NCI-H2081 (cell line): ENCODE measurements around the gene KRT20.
"Not testable (repeated sequence)": the region's sequence is repeated elsewhere in the genome, so short reads cannot be mapped to it uniquely, and the experiment has no call there.

ENCODE experiments used
- DNase-seq, 2 experiments: peaks; one replicate each; lab custom pipeline; 2025; lab: John Stamatoyannopoulos, UW

KRT20 gene, protein sequence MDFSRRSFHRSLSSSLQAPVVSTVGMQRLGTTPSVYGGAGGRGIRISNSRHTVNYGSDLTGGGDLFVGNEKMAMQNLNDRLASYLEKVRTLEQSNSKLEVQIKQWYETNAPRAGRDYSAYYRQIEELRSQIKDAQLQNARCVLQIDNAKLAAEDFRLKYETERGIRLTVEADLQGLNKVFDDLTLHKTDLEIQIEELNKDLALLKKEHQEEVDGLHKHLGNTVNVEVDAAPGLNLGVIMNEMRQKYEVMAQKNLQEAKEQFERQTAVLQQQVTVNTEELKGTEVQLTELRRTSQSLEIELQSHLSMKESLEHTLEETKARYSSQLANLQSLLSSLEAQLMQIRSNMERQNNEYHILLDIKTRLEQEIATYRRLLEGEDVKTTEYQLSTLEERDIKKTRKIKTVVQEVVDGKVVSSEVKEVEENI

DNA sequence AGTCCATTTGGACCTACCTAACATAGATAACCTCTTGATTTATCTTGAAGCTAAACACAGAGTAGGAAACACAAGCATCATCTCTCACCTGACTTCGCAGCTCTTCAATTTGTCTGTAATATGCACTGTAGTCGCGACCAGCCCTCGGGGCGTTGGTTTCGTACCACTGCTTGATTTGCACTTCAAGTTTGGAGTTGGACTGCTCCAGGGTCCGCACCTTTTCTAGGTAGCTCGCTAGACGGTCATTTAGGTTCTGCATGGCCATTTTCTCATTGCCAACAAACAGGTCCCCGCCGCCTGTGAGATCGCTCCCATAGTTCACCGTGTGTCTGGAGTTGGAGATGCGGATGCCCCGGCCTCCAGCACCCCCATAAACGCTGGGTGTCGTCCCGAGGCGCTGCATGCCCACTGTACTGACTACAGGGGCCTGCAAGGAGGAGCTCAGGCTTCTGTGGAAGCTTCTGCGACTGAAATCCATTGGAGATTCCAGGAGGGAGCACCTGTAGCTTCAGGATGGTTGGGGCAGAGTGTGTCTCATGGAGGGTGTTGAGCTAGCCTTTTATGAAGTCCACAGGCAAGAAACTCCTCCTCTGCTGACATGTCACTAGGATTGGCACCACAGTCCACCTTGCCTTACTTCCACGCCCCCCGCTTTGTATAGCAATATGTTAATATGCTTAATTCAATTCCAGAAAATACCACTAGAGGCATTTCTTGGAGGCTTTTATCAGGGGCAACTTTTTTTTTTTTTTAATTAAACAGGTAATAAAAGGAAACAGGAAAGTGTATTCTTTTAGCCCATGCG lies at the start of gene KRT20:
Gene KRT20, minus strand, starts transcription at position 535 of the 805 bp plus-strand sequence. Its CDS starts 57 bp downstream, at position 478.
- DNase-seq = no peak

DNA sequence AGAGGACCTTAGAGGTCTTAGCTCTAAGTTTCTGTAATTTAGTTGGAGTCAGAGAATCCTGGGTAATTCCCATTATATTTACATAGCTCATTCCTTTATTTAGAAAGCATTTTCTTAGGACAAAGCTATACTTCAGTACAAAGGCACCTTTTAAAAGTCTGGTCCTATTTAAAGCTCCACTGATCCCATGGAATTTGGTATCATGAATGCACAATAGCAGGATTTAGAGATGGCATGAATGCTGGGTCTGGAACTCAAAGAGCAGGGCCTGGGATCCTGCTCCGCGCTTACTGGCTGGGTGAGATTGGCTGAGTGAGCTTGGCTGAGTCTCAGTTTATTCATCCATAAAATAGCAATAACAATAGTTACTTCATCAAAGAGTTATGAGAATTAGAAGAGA lies 47.6 kb upstream of the KRT20 start:
- DNase-seq = no peak

DNA sequence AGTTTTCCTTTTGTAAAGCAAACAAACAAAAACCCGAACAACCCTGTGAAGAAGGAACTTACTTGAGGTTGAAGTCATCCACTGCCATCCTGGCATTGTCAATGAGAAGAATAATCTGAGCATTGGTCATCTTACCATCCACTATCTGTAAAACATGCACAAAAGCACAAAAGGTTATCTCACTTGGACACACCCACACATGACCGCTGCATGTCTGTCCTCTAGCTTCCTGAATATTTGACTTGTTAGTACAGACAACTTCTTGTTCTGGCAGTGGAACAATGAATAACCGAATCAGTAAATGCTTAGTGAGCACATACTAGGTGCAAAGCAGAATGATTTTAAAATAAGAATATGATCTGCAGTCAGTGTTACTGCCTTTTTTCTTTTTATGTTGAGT lies 46.3 kb upstream of the KRT20 start:
- DNase-seq = no peak

DNA sequence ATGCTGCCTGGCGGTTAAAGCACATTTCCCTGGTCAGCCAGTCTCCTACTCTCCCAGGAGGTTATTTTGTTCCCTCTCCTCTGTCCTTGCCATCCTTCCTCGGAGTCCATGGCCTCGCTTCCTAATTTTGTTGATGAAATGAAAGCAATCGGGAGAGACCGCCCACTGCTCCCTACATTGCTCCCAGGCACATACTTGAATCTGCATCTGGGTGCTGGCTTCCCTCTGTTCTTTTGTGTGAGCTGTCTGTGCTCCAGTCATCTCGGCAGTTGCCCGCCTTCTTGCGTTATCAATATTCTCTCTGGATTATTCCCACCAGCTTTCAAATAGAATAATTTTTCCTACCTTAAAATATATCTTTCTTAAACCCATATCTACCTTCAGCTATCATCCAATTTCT lies 41.3 kb upstream of the KRT20 start:
- no peak for DNase-seq

DNA sequence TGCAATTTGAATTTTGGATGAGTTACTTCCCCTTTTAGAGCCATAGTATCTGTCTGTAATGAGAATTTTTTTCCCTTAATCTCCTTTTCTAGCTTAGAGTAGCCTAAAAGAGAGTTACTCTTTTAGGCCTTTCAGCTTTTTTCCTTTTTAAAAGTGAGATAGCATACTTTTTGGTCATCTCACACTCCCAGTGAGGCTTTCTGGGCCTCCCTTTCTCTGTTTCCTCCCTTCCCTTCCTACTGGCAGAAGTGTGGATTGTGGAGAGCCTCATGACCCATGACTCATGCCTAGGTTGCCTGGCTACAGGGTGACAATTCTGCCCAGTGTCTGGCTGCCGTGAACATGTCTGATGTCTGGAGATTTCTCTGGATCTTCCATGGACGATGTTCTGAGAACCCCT lies 37.2 kb upstream of the KRT20 start:
- no peak for DNase-seq

DNA sequence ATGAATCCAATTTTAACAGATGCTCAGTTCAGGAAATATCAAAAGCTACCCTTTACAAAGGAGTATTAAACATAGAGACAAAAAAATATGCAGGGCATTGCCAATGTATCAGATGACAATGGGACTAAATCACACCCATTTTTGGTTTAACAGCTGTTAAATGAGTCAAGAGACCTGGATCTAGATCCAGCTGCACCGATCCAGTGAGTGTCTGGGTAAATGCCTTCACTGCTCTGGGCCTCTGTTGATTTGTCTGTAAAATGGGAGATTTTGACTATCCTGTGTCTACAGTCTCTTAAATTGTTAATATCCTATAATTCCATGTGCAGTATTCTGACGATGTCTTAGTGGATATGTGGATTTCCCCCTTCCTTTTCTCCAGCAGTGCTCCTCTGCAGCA lies 36.0 kb upstream of the KRT20 start:
- DNase-seq = no peak

DNA sequence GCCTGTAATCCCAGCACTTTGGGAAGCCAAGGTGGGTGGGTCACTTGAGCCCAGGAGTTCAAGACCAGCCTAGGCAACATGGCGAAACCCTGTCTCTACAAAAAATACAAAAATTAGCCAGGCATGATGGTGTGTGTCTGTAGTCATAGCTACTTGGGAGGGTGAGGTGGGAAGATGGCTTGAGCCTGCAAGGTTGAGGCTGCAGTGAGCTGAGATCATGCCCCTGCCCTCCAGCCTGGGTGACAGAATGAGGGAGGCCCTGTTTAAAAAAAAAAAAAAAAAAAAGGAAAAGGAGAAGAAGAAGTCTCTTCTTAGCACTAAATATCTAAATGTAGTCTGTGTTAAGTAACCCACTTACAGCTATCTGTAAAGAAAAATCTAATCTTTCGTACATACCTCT lies 32.1 kb upstream of the KRT20 start:
- DNase-seq = not testable (repeated sequence)

DNA sequence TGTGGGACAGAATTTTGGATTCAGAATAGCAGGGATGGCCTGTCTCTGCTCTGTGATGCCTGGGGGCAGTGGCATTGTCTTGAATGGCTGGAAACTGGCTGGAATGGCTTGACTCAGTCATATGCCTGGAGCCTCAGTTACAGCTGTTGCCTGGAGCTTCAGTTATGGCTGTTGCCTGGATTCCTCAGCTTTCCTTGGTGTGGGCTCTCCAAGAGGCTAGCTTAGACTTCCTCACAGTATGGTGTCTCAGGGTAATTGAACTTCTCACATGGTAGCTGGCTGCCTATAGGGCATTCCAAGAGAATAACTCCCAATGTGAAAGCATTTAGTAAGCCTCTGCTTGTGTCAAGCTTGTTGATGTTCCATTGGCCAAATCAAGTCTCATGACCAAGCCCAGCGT lies 31.3 kb upstream of the KRT20 start:
- no peak for DNase-seq

DNA sequence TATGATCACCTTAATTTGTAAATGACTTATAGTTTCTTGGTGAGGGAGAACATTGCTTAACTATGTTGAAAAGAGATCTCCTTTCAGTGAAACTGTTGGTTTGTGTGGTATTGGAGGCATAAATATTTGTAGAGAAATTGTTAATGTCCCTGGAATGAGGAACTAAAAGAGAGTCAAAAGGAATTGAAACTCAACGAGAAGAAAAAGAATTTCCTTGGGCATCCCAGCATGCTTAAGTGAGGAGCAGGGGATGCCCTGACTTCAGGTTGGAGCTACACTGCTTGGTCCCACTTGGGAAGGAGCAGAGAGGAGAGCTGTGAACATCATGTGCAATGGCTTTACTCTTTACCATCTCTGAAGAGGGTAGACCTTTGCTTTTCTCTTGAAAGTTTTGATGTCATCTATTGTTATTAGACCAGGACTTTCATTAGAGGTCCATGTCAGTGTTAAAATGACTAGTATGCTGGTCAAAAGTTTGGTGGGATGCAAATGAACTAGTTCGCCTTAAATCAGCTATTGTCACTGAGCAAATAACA lies 30.7 kb upstream of the KRT20 start:
- no peak for DNase-seq

DNA sequence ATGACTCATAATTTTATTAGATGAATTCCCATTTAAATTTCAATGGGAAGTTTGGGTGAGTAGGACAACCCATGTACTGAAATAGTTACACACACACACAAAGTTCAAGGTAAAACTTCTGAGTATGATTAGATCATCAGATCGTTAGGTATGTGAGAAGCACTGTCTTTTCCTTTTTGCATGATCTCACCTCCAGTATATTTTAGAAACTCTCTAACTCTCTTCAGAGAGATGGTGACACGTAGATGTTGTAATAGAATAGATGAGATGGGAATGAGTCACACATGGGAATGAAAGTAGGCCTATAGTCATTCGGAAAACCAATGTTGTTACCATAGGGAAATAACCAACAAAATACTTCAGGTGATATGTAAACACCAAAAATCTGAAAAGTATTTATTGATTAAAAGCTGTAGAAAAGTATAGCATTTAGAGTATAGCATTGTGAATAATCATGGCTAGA lies 30.2 kb upstream of the KRT20 start:
- DNase-seq = no peak

DNA sequence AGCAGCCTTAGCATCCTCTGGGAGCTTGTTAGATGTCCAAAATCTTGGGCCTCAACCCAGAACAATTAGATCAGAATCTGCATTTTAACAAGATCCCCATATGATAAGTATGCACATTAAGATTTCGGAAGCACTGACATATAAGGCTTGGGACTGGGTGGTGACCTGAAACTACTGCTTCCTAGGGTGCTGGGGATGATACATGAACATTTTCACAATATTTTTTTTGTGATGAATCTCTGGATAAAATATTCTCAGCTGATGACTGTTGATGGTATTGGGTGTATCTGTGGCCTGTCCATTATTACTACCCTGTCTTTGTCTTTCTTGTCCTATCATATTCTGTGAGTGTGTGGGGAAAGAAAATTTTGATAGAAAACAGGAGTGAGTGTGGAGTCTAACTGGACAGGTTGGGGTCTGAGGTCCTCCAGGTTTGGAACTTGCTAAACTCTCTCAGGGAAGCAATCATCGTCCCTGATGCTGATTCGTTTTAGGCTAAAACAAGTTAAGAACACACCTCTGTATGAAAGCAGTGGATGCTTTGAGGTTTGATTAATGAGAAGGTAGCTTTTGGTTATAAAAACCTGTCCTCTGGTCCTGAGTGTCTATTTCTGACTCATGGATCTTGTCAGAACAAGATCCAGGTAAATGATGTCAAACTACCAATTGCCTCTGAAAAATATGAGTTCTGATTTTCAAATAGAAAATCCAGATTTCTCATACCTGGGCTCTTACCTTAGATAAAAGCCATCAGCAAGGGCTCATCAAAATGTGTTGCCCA lies 29.2 kb upstream of the KRT20 start:
- no peak for DNase-seq

DNA sequence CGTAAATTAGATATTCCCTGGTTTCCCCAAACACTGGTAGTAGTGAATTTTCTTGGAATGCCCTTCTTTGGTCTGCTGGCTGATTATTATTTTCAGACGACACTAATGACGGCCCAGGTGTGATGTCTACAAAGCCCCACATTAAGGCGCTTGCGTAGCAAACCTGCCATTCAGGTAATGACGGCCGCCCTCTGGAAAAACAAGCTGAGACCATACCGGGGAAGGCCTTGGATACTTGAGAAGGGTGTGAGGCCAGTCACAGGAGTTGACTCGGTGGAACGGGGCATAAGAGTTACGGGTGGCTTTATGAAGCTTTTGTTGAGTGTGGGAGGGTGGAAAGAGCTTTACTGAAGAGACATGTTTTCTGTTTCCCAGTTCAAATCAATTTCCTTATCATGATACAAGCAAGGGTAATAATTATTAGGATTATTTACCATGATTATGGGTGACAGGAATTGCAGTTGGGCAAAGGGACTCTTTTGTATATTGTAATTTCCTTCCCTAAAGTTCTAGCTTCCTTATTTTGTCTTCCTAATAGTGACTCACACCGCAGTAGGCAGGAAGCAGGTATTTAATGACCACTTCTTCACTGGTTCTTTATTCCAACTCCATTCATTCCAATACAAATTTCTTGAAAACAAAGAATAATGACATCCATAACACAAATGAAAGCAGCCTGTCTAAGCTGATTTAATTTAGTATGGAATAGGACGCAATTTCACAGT lies 27.6 kb upstream of the KRT20 start:
- DNase-seq = no peak

DNA sequence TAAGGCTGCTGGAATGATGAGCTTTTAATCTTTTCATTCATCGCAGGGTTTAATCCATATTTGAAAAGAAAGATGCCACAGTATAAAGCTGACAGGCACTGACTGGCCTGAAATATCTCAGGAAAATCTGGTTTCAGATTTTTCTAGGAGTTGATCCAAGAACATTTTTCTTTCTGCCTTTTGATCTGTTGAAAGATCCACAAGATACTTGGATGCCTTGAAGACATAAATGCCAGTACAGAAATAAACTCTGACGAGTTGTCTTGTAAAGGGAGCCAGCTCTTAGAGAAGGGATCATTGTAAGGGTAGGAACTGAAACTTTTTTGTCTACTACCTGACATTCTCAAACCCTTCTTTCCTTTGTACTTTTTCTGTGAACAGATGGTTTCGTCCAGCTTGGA lies 25.4 kb upstream of the KRT20 start:
- no peak for DNase-seq

DNA sequence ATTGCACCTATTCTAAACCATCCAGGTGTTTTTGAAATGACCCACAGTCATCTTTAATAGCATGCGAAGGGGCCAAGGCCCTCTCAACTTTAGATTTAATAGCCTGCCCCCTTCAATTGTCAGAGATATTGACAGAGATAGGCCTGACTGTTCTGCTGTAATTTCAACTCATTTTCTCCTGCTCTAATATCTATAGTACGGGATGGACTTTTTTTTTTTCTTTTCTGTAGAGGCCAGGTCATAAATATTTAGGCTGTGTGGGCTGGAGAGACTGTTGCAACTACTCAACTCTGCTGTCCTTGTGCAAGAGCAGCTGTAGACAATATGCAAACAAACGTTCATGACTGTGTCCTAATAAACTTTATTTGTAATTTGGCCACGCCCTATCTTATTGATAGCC lies 24.7 kb upstream of the KRT20 start:
- peak in 1 of 2 experiments; percentile 30 for DNase-seq

DNA sequence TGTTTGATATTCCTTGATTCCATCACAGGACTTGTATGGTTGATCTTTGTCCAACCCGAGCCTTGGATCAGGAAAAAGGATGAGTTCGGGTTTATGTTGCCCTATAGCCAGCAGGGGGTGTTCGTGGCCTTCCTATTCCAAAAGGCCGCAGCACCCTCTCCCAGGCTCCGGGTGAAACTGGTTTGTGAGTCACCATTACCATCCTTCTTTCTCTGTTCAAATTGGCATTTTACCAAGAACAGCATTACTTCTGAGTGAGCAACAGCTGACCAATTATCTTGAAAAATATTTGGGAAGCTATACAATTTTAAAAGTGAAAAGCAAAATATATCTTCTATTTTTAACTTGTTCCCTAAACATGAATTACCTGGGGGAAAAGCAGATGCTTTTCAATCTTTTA lies 24.3 kb upstream of the KRT20 start:
- peak; percentile 92 to 94 for DNase-seq

DNA sequence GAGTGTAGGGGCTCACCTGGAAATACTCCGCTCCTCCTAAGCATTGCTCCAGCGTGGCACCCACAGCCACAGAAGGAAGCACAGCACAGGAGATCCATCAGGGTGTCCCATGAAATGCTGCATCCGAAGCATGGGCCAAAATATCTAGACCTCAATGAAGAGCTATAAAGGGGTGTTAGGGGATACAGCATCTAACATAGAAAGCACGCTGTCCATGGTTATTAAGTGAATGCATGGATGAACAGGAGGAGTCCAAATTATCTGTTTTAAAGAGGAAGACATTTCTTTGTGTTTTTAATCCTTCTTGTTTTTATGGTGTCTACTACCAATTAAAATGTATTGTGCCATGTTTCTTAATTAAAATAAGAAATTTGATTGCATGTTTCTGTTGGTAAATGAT lies 21.6 kb upstream of the KRT20 start:
- DNase-seq = no peak

DNA sequence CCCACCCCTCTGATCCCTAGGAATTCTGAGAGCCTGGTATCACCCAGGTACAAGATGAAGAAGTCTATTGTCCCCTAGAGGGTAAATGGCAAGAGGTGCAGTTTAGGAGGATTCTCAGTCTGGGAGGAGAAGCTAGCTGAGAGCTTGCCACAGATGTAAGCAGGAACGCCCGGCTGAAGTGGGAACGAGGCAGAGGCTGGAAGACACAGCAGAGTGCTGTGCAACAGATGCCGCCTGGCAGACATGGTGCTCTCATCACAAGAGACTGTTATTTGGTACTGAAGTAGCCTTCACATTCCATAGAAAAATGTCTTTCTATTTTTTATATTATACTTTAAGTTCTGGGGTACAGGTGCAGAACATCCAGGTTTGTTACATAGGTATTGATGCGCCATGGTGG lies 20.3 kb upstream of the KRT20 start:
- no peak for DNase-seq

DNA sequence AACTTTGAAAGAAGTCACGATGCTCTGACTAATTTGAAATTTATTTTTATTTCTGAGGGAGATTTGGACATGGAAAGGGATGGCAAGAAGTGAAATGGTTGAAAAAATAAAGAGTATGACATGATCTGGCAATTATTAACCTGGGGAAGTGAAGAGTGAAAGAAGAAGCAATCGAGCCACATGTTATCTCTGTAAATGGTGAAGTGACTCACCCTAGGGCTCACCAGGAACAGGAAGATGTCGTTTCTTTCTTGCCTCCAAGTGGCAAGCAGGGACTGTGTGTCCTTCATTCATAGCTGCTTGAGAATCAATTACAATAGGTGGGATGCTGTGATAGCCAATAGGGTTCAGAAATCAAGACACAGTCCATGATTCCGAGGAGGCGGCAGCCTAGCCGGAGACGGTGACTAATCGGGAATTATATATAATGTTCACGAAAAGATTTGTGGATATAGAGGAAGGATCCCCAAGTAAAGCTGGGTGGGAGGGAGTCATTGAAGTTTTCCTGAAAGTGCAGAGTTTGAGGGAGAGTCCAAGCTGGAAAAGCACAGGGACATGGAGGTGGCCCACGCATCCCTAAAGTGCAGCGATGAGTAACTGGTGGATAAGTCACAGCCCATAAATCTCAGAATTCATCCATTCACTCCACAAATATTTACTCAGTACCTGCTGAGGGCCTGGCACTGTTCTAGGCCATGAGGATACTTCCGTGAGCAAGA lies 18.2 kb upstream of the KRT20 start:
- peak in 1 of 2 experiments; percentile 82 for DNase-seq

DNA sequence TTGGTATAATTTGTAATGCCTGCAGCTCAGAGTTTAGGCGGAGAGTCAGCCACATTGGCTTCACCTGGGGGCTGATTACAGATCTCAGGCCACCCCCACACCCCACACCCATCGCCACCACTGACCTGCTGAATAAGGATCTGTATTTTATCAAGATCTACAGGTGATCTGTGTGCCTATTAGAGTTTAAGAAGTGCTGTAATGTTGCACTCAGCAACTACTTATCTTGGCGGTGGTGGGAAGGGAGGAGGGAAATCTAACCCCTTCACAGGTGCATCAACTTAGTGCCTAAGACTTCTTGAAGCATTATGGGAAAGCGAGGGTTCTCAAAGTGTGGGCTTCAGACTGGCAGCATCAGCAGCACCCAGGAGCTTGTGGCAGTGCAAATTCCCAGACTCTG lies 17.5 kb upstream of the KRT20 start:
- no peak for DNase-seq

DNA sequence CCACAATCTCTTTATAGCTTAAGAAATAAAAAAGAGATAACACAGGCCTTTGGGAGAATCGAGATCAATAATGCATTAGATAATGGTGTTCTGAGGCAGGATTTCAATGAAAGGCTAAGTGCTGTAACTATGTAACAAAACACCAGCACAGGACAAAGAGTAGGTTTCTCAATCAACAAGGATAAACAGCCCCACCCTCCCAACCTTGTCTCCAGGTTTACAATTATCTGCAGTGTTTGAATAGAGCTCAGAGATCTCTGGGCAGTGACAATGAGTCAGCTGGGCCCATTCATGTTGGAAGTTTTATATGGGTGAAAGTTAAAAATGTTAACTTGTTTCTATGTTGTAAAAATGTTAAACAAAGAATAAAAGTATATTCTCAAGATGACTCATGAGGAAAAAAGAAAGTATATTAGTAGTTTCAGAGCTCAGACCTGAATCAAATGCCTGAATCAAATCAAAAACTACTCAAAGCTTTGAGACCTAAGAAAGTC lies 17.0 kb upstream of the KRT20 start:
- DNase-seq = peak; percentile 55 to 57
